Measurements from ENCODE around the gene UQCR10. TPM values are rescaled to one million over a fixed set of nuclear protein-coding genes. Genes with fewer than 3 reads are reported as not detected.
A peak's percentile ranks its signal among the peaks of the same experiment; 100 is the strongest.

The UQCR10 gene
- polyA plus RNA-seq, 1 donor: 109 TPM

GRCh38 chr22:29780748-29781676 lies 13.8 kb downstream of the UQCR10 start:
- no peaks in the 10 kb centered on the region for H3K27me3 ChIP-seq (ENCODE audit: control insufficient read depth, insufficient read depth, low read length)
- no peaks in the 10 kb centered on the region for H3K9me3 ChIP-seq (ENCODE audit: control insufficient read depth, low read depth, low read length)
- H3K27ac ChIP-seq (ENCODE audit: low read length): no peak overlapping the region
- WGBS (ENCODE audit: insufficient coverage, low lambda C conversion rate): 16% methylated on average over 2 of the region's 8 CpGs
- DNase-seq: peak in 1 of 2 donors; percentile 39
- H3K4me3 ChIP-seq (ENCODE audit: low read length): no peak overlapping the region
- peaks cover 24% of the 10 kb centered on the region for H3K4me1 ChIP-seq (ENCODE audit: control insufficient read depth, insufficient read depth, low read length)
- H3K36me3 ChIP-seq (ENCODE audit: control insufficient read depth, insufficient read depth, low read length): no peaks in the 10 kb centered on the region

DNA sequence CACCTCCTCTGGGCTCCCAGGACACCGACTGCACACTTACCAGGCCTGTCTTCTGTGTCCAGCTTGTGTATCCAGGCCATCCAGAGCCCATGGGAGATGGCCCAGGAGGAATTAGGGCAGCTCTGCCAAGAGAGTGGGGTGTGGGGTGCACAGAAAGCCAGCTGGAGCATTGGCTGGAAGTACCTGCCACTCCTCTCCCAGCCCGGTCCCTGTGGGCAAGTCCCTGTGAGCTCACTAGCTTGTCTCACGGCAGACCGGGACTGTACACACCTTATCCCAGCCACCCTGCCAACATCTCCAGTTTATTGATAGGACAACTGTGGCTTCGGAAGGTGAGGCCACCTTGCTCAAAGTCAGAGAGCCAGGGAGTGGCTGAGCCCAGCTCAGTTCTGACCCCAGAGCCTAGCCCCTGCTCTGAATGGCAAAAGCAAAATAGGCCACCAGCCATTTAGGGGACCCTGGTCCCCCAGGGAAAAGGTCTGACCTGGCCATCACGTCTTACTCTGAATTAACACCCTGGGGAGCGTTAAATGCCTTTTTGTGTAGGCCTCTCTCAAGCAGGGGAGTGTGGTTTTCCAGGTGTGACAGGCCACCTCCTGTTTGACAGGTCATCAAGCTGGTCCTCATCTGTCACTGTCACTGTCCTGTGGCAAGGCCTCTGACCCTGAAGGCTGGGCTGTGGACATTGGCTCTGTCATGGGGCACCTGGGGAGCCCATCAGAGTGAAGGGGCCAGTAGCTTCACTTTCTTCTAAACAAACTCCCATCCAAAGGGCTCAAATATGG lies 15.1 kb downstream of the UQCR10 start:
- Histone ChIP-seq H3K9me3 (ENCODE audit: control insufficient read depth, low read depth, low read length) (no peaks in the 10 kb centered on the region), H3K4me3 (ENCODE audit: low read length) (no peak overlapping the region), H3K4me1 (ENCODE audit: control insufficient read depth, insufficient read depth, low read length) (peaks cover 24% of the 10 kb centered on the region), H3K27ac (ENCODE audit: low read length) (no peak overlapping the region), H3K36me3 (ENCODE audit: control insufficient read depth, insufficient read depth, low read length) (no peaks in the 10 kb centered on the region), H3K27me3 (ENCODE audit: control insufficient read depth, insufficient read depth, low read length) (no peaks in the 10 kb centered on the region)
- peak in 1 of 2 donors; percentile 30 for DNase-seq
- no CpG with 5 or more reads among the region's 7 CpGs for WGBS (ENCODE audit: insufficient coverage, low lambda C conversion rate)

DNA sequence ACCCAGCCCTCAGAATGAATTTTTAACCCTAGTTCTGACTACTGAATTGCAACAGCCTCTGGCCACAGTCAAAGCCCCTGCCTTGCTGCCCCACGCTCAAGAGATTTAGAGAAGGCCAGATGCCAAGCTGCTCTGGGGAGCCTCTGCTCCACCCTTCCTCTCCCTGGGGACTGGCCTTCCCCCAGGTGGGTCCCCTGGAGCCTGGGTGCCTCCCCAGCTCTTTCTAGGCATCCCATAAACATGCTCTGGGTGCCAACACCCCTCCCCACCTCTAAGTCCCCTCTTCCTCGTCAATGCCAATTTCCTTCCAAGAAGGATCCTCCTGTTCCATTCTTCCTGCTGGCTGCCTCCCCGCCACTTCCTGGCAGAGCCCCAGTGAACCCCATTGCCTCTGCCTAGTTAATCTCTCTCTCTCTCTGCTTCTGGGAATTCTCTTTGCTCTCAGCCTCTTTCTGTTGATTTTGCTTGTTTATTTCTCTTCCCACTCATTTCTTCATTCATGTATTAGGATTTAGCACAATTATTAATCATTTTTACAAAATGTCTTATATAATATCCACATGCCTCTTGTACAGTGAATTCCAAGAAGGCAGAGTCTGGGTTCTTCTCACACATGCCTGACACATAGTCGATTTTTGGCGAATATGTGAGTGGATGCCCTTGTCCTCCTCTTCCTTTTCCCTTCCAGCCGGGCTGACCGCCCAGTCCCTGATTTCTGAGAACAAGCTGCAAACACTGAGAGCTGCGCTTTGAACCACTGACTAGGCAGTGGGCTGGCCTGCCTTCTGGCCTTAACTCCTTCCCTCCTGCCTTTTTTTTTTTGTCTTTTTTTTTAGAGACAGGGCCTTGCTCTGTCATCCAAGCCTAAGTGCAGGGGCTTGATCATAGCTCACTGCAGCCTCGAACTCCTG lies 17.5 kb downstream of the UQCR10 start:
- H3K36me3 ChIP-seq (ENCODE audit: control insufficient read depth, insufficient read depth, low read length): peaks cover 22% of the 10 kb centered on the region
- H3K9me3 ChIP-seq (ENCODE audit: control insufficient read depth, low read depth, low read length): no peaks in the 10 kb centered on the region
- DNase-seq: no peak
- no CpG with 5 or more reads among the region's 9 CpGs for WGBS (ENCODE audit: insufficient coverage, low lambda C conversion rate)
- H3K4me1 ChIP-seq (ENCODE audit: control insufficient read depth, insufficient read depth, low read length): peaks cover 19% of the 10 kb centered on the region
- no peak overlapping the region for H3K27ac ChIP-seq (ENCODE audit: low read length)
- no peak overlapping the region for H3K4me3 ChIP-seq (ENCODE audit: low read length)
- H3K27me3 ChIP-seq (ENCODE audit: control insufficient read depth, insufficient read depth, low read length): no peaks in the 10 kb centered on the region

DNA sequence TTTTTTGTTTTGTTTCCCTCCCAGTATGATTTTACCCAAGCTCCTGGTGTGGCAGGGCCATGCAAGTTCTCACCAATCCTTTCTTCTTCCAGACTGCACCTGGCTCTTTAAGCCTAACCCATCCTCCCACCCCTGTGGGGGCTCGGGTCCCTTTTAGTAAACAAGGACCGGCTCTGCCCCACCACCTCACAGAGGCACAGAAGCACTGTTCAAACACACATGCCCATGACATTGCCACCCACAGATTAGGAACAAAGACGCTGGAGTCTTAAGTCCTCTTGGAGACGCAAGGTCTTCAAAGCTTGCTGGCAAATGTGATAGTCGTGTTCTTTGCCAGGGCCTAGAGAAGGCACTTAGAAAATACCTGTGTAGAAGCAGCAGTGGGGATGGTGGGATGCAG lies 18.9 kb downstream of the UQCR10 start:
- no peak for DNase-seq
- Histone ChIP-seq H3K4me1 (ENCODE audit: control insufficient read depth, insufficient read depth, low read length) (peaks cover 13% of the 10 kb centered on the region), H3K9me3 (ENCODE audit: control insufficient read depth, low read depth, low read length) (no peaks in the 10 kb centered on the region), H3K27ac (ENCODE audit: low read length) (no peak overlapping the region), H3K4me3 (ENCODE audit: low read length) (no peak overlapping the region), H3K36me3 (ENCODE audit: control insufficient read depth, insufficient read depth, low read length) (peaks cover 33% of the 10 kb centered on the region), H3K27me3 (ENCODE audit: control insufficient read depth, insufficient read depth, low read length) (no peaks in the 10 kb centered on the region)
- no CpG with 5 or more reads among the region's 5 CpGs for WGBS (ENCODE audit: insufficient coverage, low lambda C conversion rate)

DNA sequence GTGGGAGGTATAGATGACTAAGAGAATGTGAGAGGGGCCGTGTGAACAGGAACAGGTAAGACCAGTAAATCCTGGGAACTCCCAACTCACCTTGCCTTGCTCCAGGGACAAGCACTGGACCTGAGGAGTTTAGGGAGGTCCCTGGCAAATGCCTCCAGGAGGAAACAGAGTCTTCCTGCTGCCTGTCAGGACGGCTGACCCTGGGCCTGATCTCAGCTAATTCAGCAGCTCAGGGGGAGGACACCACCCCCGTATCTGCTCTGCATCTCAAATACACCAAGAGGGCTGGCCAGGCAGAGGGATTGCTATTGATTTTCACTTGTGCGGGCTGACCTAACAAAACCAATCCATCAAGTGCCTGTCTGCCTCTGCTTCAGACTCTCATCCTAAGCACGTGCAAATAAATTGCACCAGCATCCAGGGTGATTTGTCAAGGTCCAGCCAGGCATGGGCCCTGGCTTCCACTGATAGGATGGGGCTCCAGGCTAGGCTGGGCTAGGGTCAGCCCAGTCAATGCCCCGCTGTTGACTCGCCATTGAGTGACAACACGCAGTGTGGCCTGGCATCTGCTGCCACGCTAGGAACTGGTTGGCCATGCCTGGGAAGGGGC lies 20.3 kb downstream of the UQCR10 start:
- DNase-seq: no peak
- Histone ChIP-seq H3K4me1 (ENCODE audit: control insufficient read depth, insufficient read depth, low read length) (peaks cover 1% of the 10 kb centered on the region), H3K27me3 (ENCODE audit: control insufficient read depth, insufficient read depth, low read length) (no peaks in the 10 kb centered on the region), H3K27ac (ENCODE audit: low read length) (no peak overlapping the region), H3K36me3 (ENCODE audit: control insufficient read depth, insufficient read depth, low read length) (peaks cover 42% of the 10 kb centered on the region), H3K9me3 (ENCODE audit: control insufficient read depth, low read depth, low read length) (no peaks in the 10 kb centered on the region), H3K4me3 (ENCODE audit: low read length) (no peak overlapping the region)
- WGBS (ENCODE audit: insufficient coverage, low lambda C conversion rate): no CpG with 5 or more reads among the region's 9 CpGs

- no peak for DNase-seq
- H3K9me3 ChIP-seq (ENCODE audit: control insufficient read depth, low read depth, low read length): no peaks in the 10 kb centered on the region
- peaks cover 53% of the 10 kb centered on the region for H3K36me3 ChIP-seq (ENCODE audit: control insufficient read depth, insufficient read depth, low read length)
- H3K4me1 ChIP-seq (ENCODE audit: control insufficient read depth, insufficient read depth, low read length): no peaks in the 10 kb centered on the region
- WGBS (ENCODE audit: insufficient coverage, low lambda C conversion rate): no CpG with 5 or more reads among the region's 27 CpGs
- H3K27ac ChIP-seq (ENCODE audit: low read length): no peak overlapping the region
- H3K4me3 ChIP-seq (ENCODE audit: low read length): no peak overlapping the region
- H3K27me3 ChIP-seq (ENCODE audit: control insufficient read depth, insufficient read depth, low read length): no peaks in the 10 kb centered on the region
Observed at GRCh38 chr22:29788339-29789279, 21.4 kb downstream of the UQCR10 start.

DNA sequence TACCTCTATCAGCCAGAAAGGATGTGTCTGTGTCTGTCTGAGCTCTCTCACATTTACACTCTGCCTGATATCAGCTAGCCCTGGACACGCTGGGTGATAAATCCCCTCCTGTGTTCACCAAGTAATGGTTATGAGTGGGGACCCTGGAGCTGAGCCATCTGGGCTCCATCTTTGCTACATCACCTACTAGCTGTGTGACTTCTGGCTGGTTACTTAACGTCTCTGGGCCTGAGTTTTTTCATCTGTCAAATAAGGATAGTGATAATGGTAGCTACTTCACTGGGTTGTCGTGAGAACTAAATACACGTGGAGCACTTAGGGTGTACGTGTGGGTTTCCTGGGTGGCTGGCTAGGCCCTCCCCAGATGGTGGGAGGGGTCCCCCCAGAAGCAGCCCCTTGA lies 22.9 kb downstream of the UQCR10 start:
- Histone ChIP-seq H3K36me3 (ENCODE audit: control insufficient read depth, insufficient read depth, low read length) (peaks cover 59% of the 10 kb centered on the region), H3K27me3 (ENCODE audit: control insufficient read depth, insufficient read depth, low read length) (no peaks in the 10 kb centered on the region), H3K4me1 (ENCODE audit: control insufficient read depth, insufficient read depth, low read length) (no peaks in the 10 kb centered on the region), H3K4me3 (ENCODE audit: low read length) (no peak overlapping the region), H3K9me3 (ENCODE audit: control insufficient read depth, low read depth, low read length) (no peaks in the 10 kb centered on the region), H3K27ac (ENCODE audit: low read length) (no peak overlapping the region)
- no CpG with 5 or more reads among the region's 5 CpGs for WGBS (ENCODE audit: insufficient coverage, low lambda C conversion rate)
- no peak for DNase-seq

- no peak overlapping the region for H3K27ac ChIP-seq (ENCODE audit: low read length)
- no peak overlapping the region for H3K4me3 ChIP-seq (ENCODE audit: low read length)
- no peak for DNase-seq
- no peaks in the 10 kb centered on the region for H3K27me3 ChIP-seq (ENCODE audit: control insufficient read depth, insufficient read depth, low read length)
- 96% methylated on average over 5 of the region's 17 CpGs for WGBS (ENCODE audit: insufficient coverage, low lambda C conversion rate)
- H3K36me3 ChIP-seq (ENCODE audit: control insufficient read depth, insufficient read depth, low read length): peaks cover 79% of the 10 kb centered on the region
- H3K4me1 ChIP-seq (ENCODE audit: control insufficient read depth, insufficient read depth, low read length): no peaks in the 10 kb centered on the region
- no peaks in the 10 kb centered on the region for H3K9me3 ChIP-seq (ENCODE audit: control insufficient read depth, low read depth, low read length)
Observed at GRCh38 chr22:29793396-29793795, 26.2 kb downstream of the UQCR10 start.

- H3K4me3 ChIP-seq (ENCODE audit: low read length): no peak overlapping the region
- WGBS (ENCODE audit: insufficient coverage, low lambda C conversion rate): 20% methylated on average over 1 of the region's 5 CpGs
- DNase-seq: no peak
- peaks cover 80% of the 10 kb centered on the region for H3K36me3 ChIP-seq (ENCODE audit: control insufficient read depth, insufficient read depth, low read length)
- no peaks in the 10 kb centered on the region for H3K27me3 ChIP-seq (ENCODE audit: control insufficient read depth, insufficient read depth, low read length)
- H3K9me3 ChIP-seq (ENCODE audit: control insufficient read depth, low read depth, low read length): no peaks in the 10 kb centered on the region
- H3K27ac ChIP-seq (ENCODE audit: low read length): no peak overlapping the region
- no peaks in the 10 kb centered on the region for H3K4me1 ChIP-seq (ENCODE audit: control insufficient read depth, insufficient read depth, low read length)
Observed at GRCh38 chr22:29795663-29796062, 28.5 kb downstream of the UQCR10 start.

Data from large intestine (tissue), 3 donors.